Neural progenitor cell (in vitro differentiated cells): Measurements from ENCODE around the gene KLK3. TPM values are rescaled to one million over a fixed set of nuclear protein-coding genes. Genes with fewer than 3 reads are reported as not detected.

Source experiments
- DNase-seq: peaks from one replicate; pipeline ENCODE4 v3.0.0-alpha.2; 2016; ENCODE audit warnings: low spot score
- H2AFZ ChIP-seq: fragments of 200-600 bp; sonication (generic); replicated peaks from 2 replicates; pipeline ENCODE4 v1.6.1; 2016; ENCODE audit warnings: antibody characterized with exemption
- H3F3A ChIP-seq: fragments of 200-600 bp; sonication (generic); 2 replicates; pipeline ENCODE4 v1.6.1; 2016; ENCODE audit warnings: antibody characterized with exemption, low read depth
- H3K27ac ChIP-seq: fragments of 200-600 bp; sonication (generic); 2 replicates; pipeline ENCODE4 v1.5.1; 2016; ENCODE audit warnings: mild to moderate bottlenecking
- H3K27me3 ChIP-seq: fragments of 200-600 bp; sonication (generic); 2 replicates; pipeline ENCODE4 v1.6.1; 2016; ENCODE audit warnings: mild to moderate bottlenecking, moderate library complexity
- H3K36me3 ChIP-seq: fragments of 200-600 bp; sonication (generic); 2 replicates; pipeline ENCODE4 v1.5.1; 2016
- H3K4me1 ChIP-seq: fragments of 200-600 bp; sonication (generic); 2 replicates; pipeline ENCODE4 v1.6.1; 2016; ENCODE audit warnings: mixed run types
- H3K4me2 ChIP-seq: fragments of 200-600 bp; sonication (generic); 2 replicates; pipeline ENCODE4 v1.6.1; 2016
- H3K4me3 ChIP-seq: fragments of 200-600 bp; sonication (generic); 2 replicates; pipeline ENCODE4 v1.5.1; 2016
- H3K79me2 ChIP-seq: fragments of 200-600 bp; sonication (generic); 2 replicates; pipeline ENCODE4 v1.6.1; 2016; ENCODE audit warnings: low read depth
- H3K9ac ChIP-seq: fragments of 200-600 bp; sonication (generic); 2 replicates; pipeline ENCODE4 v1.6.1; 2016
- H3K9me3 ChIP-seq: fragments of 200-600 bp; sonication (generic); 2 replicates; pipeline ENCODE4 v1.5.1; 2016; ENCODE audit warnings: low read depth
- H4K20me1 ChIP-seq: fragments of 200-600 bp; sonication (generic); 2 replicates; pipeline ENCODE4 v1.6.1; 2016; ENCODE audit warnings: low read depth
- H3K27ac Mint-ChIP-seq: 3 replicates; pipeline ENCODE4 v1.8.0; 2021; ENCODE audit warnings: mixed read lengths
- H3K27me3 Mint-ChIP-seq: 2 replicates; pipeline ENCODE4 v1.8.0; 2022; ENCODE audit warnings: low read depth, mild to moderate bottlenecking, inconsistent platforms, moderate library complexity, mixed read lengths; ENCODE audit not compliant: insufficient read depth
- H3K36me3 Mint-ChIP-seq: 3 replicates; pipeline ENCODE4 v1.8.0; 2021; ENCODE audit warnings: mixed read lengths
- H3K4me1 Mint-ChIP-seq: 3 replicates; pipeline ENCODE4 v1.8.0; 2021; ENCODE audit warnings: mixed read lengths
- H3K4me3 Mint-ChIP-seq: 3 replicates; pipeline ENCODE4 v1.8.0; 2021; ENCODE audit warnings: mild to moderate bottlenecking, moderate library complexity, mixed read lengths
- H3K9me3 Mint-ChIP-seq: 3 replicates; pipeline ENCODE4 v1.8.0; 2020; ENCODE audit warnings: mixed read lengths
- EZH2 ChIP-seq: fragments of 200-600 bp; sonication (generic); IDR thresholded peaks from 2 replicates; pipeline ENCODE4 v1.6.1; 2017; ENCODE audit warnings: antibody characterized with exemption, mild to moderate bottlenecking, moderate library complexity
- EZH2phosphoT487 ChIP-seq: fragments of 200-600 bp; sonication (generic); IDR thresholded peaks from 2 replicates; pipeline ENCODE4 v1.6.1; 2017; ENCODE audit warnings: antibody characterized with exemption
- total RNA-seq: library from RNA; depleted of rRNA; stranded (reverse); fragments of >200 nt; gene quantifications from 2 replicates; pipeline ENCODE4 v1.2.3, GENCODE V29; 2015; ENCODE audit warnings: low replicate concordance
- TF ChIP-seq, protein P1 (sequence below): fragments of 200-600 bp; sonication (generic); IDR thresholded peaks from 2 replicates; pipeline ENCODE4 v1.5.1; 2017; ENCODE audit warnings: antibody characterized with exemption, mild to moderate bottlenecking

The KLK3 gene
- total RNA-seq, 1 donor from 2014 or later: not detected

DNA sequence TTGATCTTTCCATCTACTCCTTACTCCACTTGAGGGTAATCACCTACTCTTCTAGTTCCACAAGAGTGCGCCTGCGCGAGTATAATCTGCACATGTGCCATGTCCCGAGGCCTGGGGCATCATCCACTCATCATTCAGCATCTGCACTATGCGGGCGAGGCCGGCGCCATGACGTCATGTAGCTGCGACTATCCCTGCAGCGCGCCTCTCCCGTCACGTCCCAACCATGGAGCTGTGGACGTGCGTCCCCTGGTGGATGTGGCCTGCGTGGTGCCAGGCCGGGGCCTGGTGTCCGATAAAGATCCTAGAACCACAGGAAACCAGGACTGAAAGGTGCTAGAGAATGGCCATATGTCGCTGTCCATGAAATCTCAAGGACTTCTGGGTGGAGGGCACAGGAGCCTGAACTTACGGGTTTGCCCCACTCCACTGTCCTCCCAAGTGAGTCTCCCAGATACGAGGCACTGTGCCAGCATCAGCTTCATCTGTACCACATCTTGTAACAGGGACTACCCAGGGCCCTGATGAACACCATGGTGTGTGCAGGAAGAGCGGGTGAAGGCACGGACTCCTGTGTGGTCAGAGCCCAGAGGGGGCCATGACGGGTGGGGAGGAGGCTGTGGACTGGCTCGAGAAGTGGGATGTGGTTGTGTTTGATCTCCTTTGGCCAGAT is 15.8 kb downstream of the KLK3 start:
- H4K20me1 ChIP-seq: no peaks in the 10 kb centered on the region
- no peak overlapping the region for H2AFZ ChIP-seq
- Mint-ChIP-seq H3K36me3 (no peaks in the 10 kb centered on the region), H3K4me1 (no peaks in the 10 kb centered on the region), H3K27me3 (peaks cover 7% of the 10 kb centered on the region), H3K4me3 (no peak overlapping the region), H3K9me3 (no peaks in the 10 kb centered on the region), H3K27ac (no peak overlapping the region)
- peak; percentile 5 for DNase-seq
- no peaks in the 10 kb centered on the region for H3K9me3 ChIP-seq
- no peak overlapping the region for H3K4me3 ChIP-seq
- no peak overlapping the region for H3K9ac ChIP-seq
- no peak overlapping the region for H3K27ac ChIP-seq
- no peak overlapping the region for H3K4me2 ChIP-seq
- no peaks in the 10 kb centered on the region for H3K36me3 ChIP-seq
- TF ChIP-seq EZH2 (no peak), EZH2phosphoT487 (no peak)
- TF ChIP-seq, protein P1, sequence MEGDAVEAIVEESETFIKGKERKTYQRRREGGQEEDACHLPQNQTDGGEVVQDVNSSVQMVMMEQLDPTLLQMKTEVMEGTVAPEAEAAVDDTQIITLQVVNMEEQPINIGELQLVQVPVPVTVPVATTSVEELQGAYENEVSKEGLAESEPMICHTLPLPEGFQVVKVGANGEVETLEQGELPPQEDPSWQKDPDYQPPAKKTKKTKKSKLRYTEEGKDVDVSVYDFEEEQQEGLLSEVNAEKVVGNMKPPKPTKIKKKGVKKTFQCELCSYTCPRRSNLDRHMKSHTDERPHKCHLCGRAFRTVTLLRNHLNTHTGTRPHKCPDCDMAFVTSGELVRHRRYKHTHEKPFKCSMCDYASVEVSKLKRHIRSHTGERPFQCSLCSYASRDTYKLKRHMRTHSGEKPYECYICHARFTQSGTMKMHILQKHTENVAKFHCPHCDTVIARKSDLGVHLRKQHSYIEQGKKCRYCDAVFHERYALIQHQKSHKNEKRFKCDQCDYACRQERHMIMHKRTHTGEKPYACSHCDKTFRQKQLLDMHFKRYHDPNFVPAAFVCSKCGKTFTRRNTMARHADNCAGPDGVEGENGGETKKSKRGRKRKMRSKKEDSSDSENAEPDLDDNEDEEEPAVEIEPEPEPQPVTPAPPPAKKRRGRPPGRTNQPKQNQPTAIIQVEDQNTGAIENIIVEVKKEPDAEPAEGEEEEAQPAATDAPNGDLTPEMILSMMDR: peak; percentile 12
- no peaks in the 10 kb centered on the region for H3K79me2 ChIP-seq
- H3K27me3 ChIP-seq: peaks cover 98% of the 10 kb centered on the region
- H3F3A ChIP-seq: no peaks in the 10 kb centered on the region
- no peaks in the 10 kb centered on the region for H3K4me1 ChIP-seq

DNA sequence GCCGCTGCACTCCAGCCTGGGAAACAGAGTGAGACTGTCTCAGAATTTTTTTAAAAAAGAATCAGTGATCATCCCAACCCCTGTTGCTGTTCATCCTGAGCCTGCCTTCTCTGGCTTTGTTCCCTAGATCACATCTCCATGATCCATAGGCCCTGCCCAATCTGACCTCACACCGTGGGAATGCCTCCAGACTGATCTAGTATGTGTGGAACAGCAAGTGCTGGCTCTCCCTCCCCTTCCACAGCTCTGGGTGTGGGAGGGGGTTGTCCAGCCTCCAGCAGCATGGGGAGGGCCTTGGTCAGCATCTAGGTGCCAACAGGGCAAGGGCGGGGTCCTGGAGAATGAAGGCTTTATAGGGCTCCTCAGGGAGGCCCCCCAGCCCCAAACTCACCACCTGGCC is 18.3 kb downstream of the KLK3 start, which contains the start of gene KLK2:
Gene KLK2, plus strand, starts transcription at position 384 of the 400 bp plus-strand sequence. CDS start 35 bp downstream, outside the sequence.
- Histone ChIP-seq H4K20me1 (no peaks in the 10 kb centered on the region), H3K9ac (no peak within 1 kb of the TSS), H3K36me3 (no peaks in the 10 kb centered on the region), H3K27me3 (peaks cover 81% of the 10 kb centered on the region), H2AFZ (no peak within 1 kb of the TSS), H3F3A (no peaks in the 10 kb centered on the region), H3K79me2 (no peaks in the 10 kb centered on the region), H3K4me2 (no peak within 1 kb of the TSS), H3K4me3 (no peak within 1 kb of the TSS), H3K4me1 (no peaks in the 10 kb centered on the region), H3K27ac (no peak within 1 kb of the TSS), H3K9me3 (no peaks in the 10 kb centered on the region)
- Mint-ChIP-seq H3K4me3 (no peak within 1 kb of the TSS), H3K36me3 (no peaks in the 10 kb centered on the region), H3K27me3 (peaks cover 10% of the 10 kb centered on the region), H3K9me3 (no peaks in the 10 kb centered on the region), H3K4me1 (no peaks in the 10 kb centered on the region), H3K27ac (no peak within 1 kb of the TSS)
- DNase-seq: no peak
- TF ChIP-seq, protein P1: no peak
- TF ChIP-seq EZH2 (no peak), EZH2phosphoT487 (no peak)

DNA sequence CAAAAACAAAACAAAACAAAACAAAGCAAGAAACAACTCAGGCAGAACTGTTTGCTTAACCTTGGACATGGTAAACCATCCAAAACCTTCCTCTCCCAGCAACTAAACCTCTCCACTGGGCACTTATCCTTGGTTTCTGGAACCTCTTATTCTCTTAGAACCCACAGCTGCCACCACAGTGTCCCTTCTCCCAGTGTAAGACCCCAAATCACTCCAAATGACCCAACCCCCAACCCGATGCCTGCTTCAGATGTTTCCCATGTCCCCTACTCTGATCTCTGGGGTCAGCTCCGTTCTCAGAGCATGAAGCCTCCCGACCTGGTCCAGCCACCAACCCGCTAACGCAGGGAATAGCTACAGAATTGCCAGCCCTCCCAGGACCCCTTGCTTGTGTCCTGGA is 19.5 kb downstream of the KLK3 start:
- no peak overlapping the region for H3K27ac ChIP-seq
- no peaks in the 10 kb centered on the region for H3K36me3 Mint-ChIP-seq
- no peak overlapping the region for H3K9ac ChIP-seq
- H3K27ac Mint-ChIP-seq: no peak overlapping the region
- H3K4me3 ChIP-seq: no peak overlapping the region
- H3K27me3 ChIP-seq: peaks cover 69% of the 10 kb centered on the region
- H3F3A ChIP-seq: no peaks in the 10 kb centered on the region
- H3K9me3 ChIP-seq: no peaks in the 10 kb centered on the region
- DNase-seq: no peak
- H3K4me1 Mint-ChIP-seq: no peaks in the 10 kb centered on the region
- no peak overlapping the region for H2AFZ ChIP-seq
- H3K9me3 Mint-ChIP-seq: no peaks in the 10 kb centered on the region
- no peaks in the 10 kb centered on the region for H3K36me3 ChIP-seq
- TF ChIP-seq, protein P1: no peak
- TF ChIP-seq EZH2 (no peak), EZH2phosphoT487 (no peak)
- no peaks in the 10 kb centered on the region for H4K20me1 ChIP-seq
- no peaks in the 10 kb centered on the region for H3K79me2 ChIP-seq
- peaks cover 11% of the 10 kb centered on the region for H3K27me3 Mint-ChIP-seq
- H3K4me1 ChIP-seq: no peaks in the 10 kb centered on the region
- H3K4me2 ChIP-seq: no peak overlapping the region
- no peak overlapping the region for H3K4me3 Mint-ChIP-seq
